IMR-90 (cell line): ENCODE data around the gene PRTFDC1. TPM values are rescaled to one million over a fixed set of nuclear protein-coding genes. Genes with fewer than 3 reads are reported as not detected.
A peak's percentile ranks its signal among the peaks of the same experiment; 100 is the strongest.

Source experiments
- ATAC-seq: fragments of 200-7000 bp; cut with Tn5 transposase; 2 replicates; pipeline ENCODE4 v1.9.1; 2020; ENCODE audit warnings: low read depth, mild to moderate bottlenecking, moderate library complexity
- BruUV-seq: library from RNA; stranded (reverse); fragments of 400-500 nt; replicated peaks from 2 replicates; lab custom pipeline; 2021; lab: Mats Ljungman, UMichigan
- CTCF ChIA-PET: fragments of 300-600 bp; formaldehyde crosslinking; extraction: SDS; loops from one replicate; lab custom pipeline; 2021; ENCODE audit warnings: antibody characterized with exemption; lab: Yijun Ruan, JAX
- POLR2A ChIA-PET: fragments of 300-600 bp; sonication (Branson Sonifier 250); formaldehyde crosslinking; loops from one replicate; lab custom pipeline; 2022; ENCODE audit warnings: antibody characterized with exemption; ENCODE audit not compliant: unreplicated experiment; lab: Charles Lee
- DNase-seq: peaks from one replicate; pipeline ENCODE4 v3.0.0; 2013
- H2AFZ ChIP-seq: replicated peaks from 2 replicates; pipeline ENCODE3; 2013; ENCODE audit warnings: low read length, mild to moderate bottlenecking; ENCODE audit not compliant: poor library complexity
- H2AK5ac ChIP-seq: 2 replicates; pipeline ENCODE4 v1.6.1; 2013; ENCODE audit warnings: low read depth, low read length, inconsistent platforms
- H2AK9ac ChIP-seq: replicated peaks from 2 replicates; pipeline ENCODE3; 2013; ENCODE audit warnings: mild to moderate bottlenecking, low read depth, low read length, moderate library complexity; ENCODE audit not compliant: poor library complexity
- H2BK120ac ChIP-seq: 2 replicates; pipeline ENCODE4 v1.6.1; 2013; ENCODE audit warnings: low read depth, low read length, inconsistent platforms
- H2BK15ac ChIP-seq: 3 replicates; pipeline ENCODE4 v1.6.1; 2013; ENCODE audit warnings: low read depth, low read length, inconsistent platforms
- H2BK20ac ChIP-seq: 2 replicates; pipeline ENCODE4 v1.6.1; 2013; ENCODE audit warnings: low read depth, mild to moderate bottlenecking, inconsistent platforms, low read length, moderate library complexity
- H2BK5ac ChIP-seq: 2 replicates; pipeline ENCODE4 v1.6.1; 2013; ENCODE audit warnings: mild to moderate bottlenecking, low read depth, low read length, inconsistent platforms; ENCODE audit not compliant: poor library complexity, severe bottlenecking
- H3K14ac ChIP-seq: replicated peaks from 2 replicates; pipeline ENCODE4 v1.6.1; 2013; ENCODE audit warnings: low read depth, low read length, inconsistent platforms
- H3K18ac ChIP-seq: 2 replicates; pipeline ENCODE4 v1.6.1; 2013; ENCODE audit warnings: low read depth, low read length, control low read depth
- H3K23ac ChIP-seq: 2 replicates; pipeline ENCODE4 v1.6.1; 2013; ENCODE audit warnings: low read depth, low read length, inconsistent platforms
- H3K27ac ChIP-seq: 2 replicates; pipeline ENCODE4 v1.5.1; 2013; ENCODE audit warnings: mild to moderate bottlenecking, control low read depth, low read length; ENCODE audit not compliant: insufficient read depth
- H3K27me3 ChIP-seq: 2 replicates; pipeline ENCODE4 v1.6.1; 2013; ENCODE audit warnings: low read length; ENCODE audit not compliant: control insufficient read depth, insufficient read depth
- H3K36me3 ChIP-seq: 2 replicates; pipeline ENCODE4 v1.6.1; 2013; ENCODE audit warnings: low read length, mixed read lengths; ENCODE audit not compliant: control insufficient read depth, insufficient read depth
- H3K4ac ChIP-seq: 2 replicates; pipeline ENCODE4 v1.6.1; 2013; ENCODE audit warnings: low read depth, low read length, inconsistent platforms
- H3K4me1 ChIP-seq: 2 replicates; pipeline ENCODE4 v1.6.1; 2013; ENCODE audit warnings: low read length, mixed read lengths; ENCODE audit not compliant: control insufficient read depth, insufficient read depth
- H3K4me2 ChIP-seq: 2 replicates; pipeline ENCODE4 v1.6.1; 2013; ENCODE audit warnings: low read depth, mild to moderate bottlenecking, control low read depth, low read length, moderate library complexity
- H3K4me3 ChIP-seq: 2 replicates; pipeline ENCODE4 v1.5.1; 2013; ENCODE audit warnings: low read depth, mild to moderate bottlenecking, control low read depth, low read length, moderate library complexity; ENCODE audit not compliant: insufficient read depth
- H3K56ac ChIP-seq: 2 replicates; pipeline ENCODE4 v1.6.1; 2013; ENCODE audit warnings: low read length, inconsistent platforms; ENCODE audit not compliant: insufficient read depth; ENCODE audit errors: extremely low read depth
- H3K79me1 ChIP-seq, 2 experiments: 2 replicates each; pipeline ENCODE4 v1.6.1; 2013; ENCODE audit warnings: low read length in 2 of 2, inconsistent platforms in 1 of 2, low read depth in 1 of 2
- H3K9ac ChIP-seq: 2 replicates; pipeline ENCODE4 v1.6.1; 2013; ENCODE audit warnings: low read depth, low read length, control low read depth
- H3K9me1 ChIP-seq: 2 replicates; pipeline ENCODE4 v1.6.1; 2013; ENCODE audit warnings: low read length, inconsistent platforms; ENCODE audit not compliant: insufficient read depth
- H3K9me3 ChIP-seq: 2 replicates; pipeline ENCODE4 v1.6.1; 2013; ENCODE audit warnings: low read length; ENCODE audit not compliant: control insufficient read depth, insufficient read depth
- H4K20me1 ChIP-seq: 2 replicates; pipeline ENCODE4 v1.6.1; 2013; ENCODE audit warnings: low read length, inconsistent platforms; ENCODE audit not compliant: insufficient read depth
- H4K5ac ChIP-seq: 2 replicates; pipeline ENCODE4 v1.6.1; 2013; ENCODE audit warnings: mild to moderate bottlenecking, low read depth, low read length, control low read depth
- H4K8ac ChIP-seq, 2 experiments: 2 replicates each; pipeline ENCODE4 v1.6.1; 2013; ENCODE audit warnings: low read depth in 2 of 2, low read length in 2 of 2, control low read depth in 1 of 2, inconsistent platforms in 1 of 2
- H4K91ac ChIP-seq: 2 replicates; pipeline ENCODE4 v1.6.1; 2013; ENCODE audit warnings: low read depth, low read length, inconsistent platforms; ENCODE audit not compliant: insufficient read depth
- BHLHE40 ChIP-seq: fragments of 150-350 bp; IDR thresholded peaks from 2 replicates; pipeline ENCODE4 v1.6.1; 2016; ENCODE audit warnings: mild to moderate bottlenecking, low read depth, low read length
- CEBPB ChIP-seq: IDR thresholded peaks from 2 replicates; pipeline ENCODE4 v1.6.1; 2012; ENCODE audit warnings: low read depth, low read length, improper control_type of control experiment
- CHD1 ChIP-seq: IDR thresholded peaks from 2 replicates; pipeline ENCODE4 v1.6.1; 2012; ENCODE audit warnings: low read depth, low read length, improper control_type of control experiment
- CTCF ChIP-seq: conservative IDR thresholded peaks from 2 replicates; pipeline ENCODE4 v1.5.1; 2012; ENCODE audit warnings: mild to moderate bottlenecking, low read depth, low read length, improper control_type of control experiment
- ELK1 ChIP-seq: fragments of 150-350 bp; IDR thresholded peaks from 2 replicates; pipeline ENCODE4 v1.6.1; 2016; ENCODE audit warnings: low read depth, mild to moderate bottlenecking, low read length, moderate library complexity, borderline replicate concordance
- FOS ChIP-seq: fragments of 150-350 bp; IDR thresholded peaks from 2 replicates; pipeline ENCODE4 v1.6.1; 2016; ENCODE audit warnings: low read depth, low read length
- MAFK ChIP-seq: IDR thresholded peaks from 2 replicates; pipeline ENCODE4 v1.6.1; 2012; ENCODE audit warnings: low read depth, low read length, improper control_type of control experiment
- MAZ ChIP-seq: IDR thresholded peaks from 2 replicates; pipeline ENCODE4 v1.6.1; 2012; ENCODE audit warnings: low read depth, mild to moderate bottlenecking, low read length, improper control_type of control experiment, moderate library complexity, borderline replicate concordance
- MXI1 ChIP-seq: IDR thresholded peaks from 2 replicates; pipeline ENCODE4 v1.6.1; 2012; ENCODE audit warnings: low read depth, mild to moderate bottlenecking, low read length, moderate library complexity, borderline replicate concordance
- NFE2L2 ChIP-seq: fragments of 150-350 bp; IDR thresholded peaks from 2 replicates; pipeline ENCODE4 v1.6.1; 2016; ENCODE audit warnings: low read depth, mild to moderate bottlenecking, low read length
- POLR2A ChIP-seq: IDR thresholded peaks from 2 replicates; pipeline ENCODE4 v1.6.1; 2012; ENCODE audit warnings: mild to moderate bottlenecking, low read depth, low read length
- RAD21 ChIP-seq: IDR thresholded peaks from 2 replicates; pipeline ENCODE4 v1.6.1; 2012; ENCODE audit warnings: low read length, improper control_type of control experiment
- RCOR1 ChIP-seq: IDR thresholded peaks from 2 replicates; pipeline ENCODE4 v1.6.1; 2012; ENCODE audit warnings: mild to moderate bottlenecking, low read length, improper control_type of control experiment; ENCODE audit not compliant: insufficient replicate concordance
- RFX5 ChIP-seq: IDR thresholded peaks from 2 replicates; pipeline ENCODE4 v1.8.0; 2012; ENCODE audit warnings: low read depth, mild to moderate bottlenecking, low read length, moderate library complexity
- SMC3 ChIP-seq: fragments of 150-350 bp; IDR thresholded peaks from 2 replicates; pipeline ENCODE4 v1.6.1; 2016; ENCODE audit warnings: low read depth, mild to moderate bottlenecking, antibody characterized with exemption, low read length, moderate library complexity
- USF2 ChIP-seq: fragments of 150-350 bp; IDR thresholded peaks from 2 replicates; pipeline ENCODE4 v1.6.1; 2017; ENCODE audit warnings: mild to moderate bottlenecking, antibody characterized with exemption, low read length, low read depth
- WGBS, 2 experiments: methylation state at CpG; one replicate each; pipeline versions ENCODE4 v1.1.5 to v1.1.7; 2013; ENCODE audit warnings: missing lambda C conversion rate in 2 of 2; ENCODE audit not compliant: insufficient read length in 1 of 2; ENCODE audit errors: extremely low coverage in 2 of 2; 5-methylcytosine and 5-hydroxymethylcytosine counted together
- dilution Hi-C: fragments of 300-500 bp; cut with HindIII; formaldehyde crosslinking; loops from one replicate; pipeline ENCODE4 v1.14.3; 2018; ENCODE audit warnings: low sequenced_read_pairs; ENCODE audit not compliant: unreplicated experiment
- in situ Hi-C: fragments of 300-500 bp; cut with MboI; formaldehyde crosslinking; loops from 3 replicates; pipeline ENCODE4 v1.14.3; 2019; ENCODE audit warnings: low sequenced_read_pairs, inconsistent platforms, mixed read lengths
- intact Hi-C: fragments of 100-400 bp; cut with micrococcal nuclease; formaldehyde crosslinking; loops from 2 replicates; pipeline ENCODE4 v1.10.0; 2022
- polyA plus RNA-seq, 3 experiments: library from polyadenylated mRNA; depleted of rRNA; stranded (reverse); fragments of >200 nt; gene quantifications; 2 replicates each; pipeline ENCODE4 v1.2.3, GENCODE V29; 2012; ENCODE audit warnings: low replicate concordance in 1 of 3
- total RNA-seq: library from RNA; depleted of rRNA; stranded (reverse); fragments of >200 nt; gene quantifications from 2 replicates; pipeline ENCODE4 v1.2.3, GENCODE V29; 2012

The PRTFDC1 gene
- total and polyA plus RNA-seq, 2 of the 4 experiments (the other 2 are of a cell fraction): 12.3 to 17.9 TPM

GRCh38 chr10:24813856-24814255, 138.6 kb downstream of the PRTFDC1 start:
- H2AK9ac ChIP-seq: no peak overlapping the region
- WGBS, 2 experiments: 92% methylated on average over 2 of the region's 4 CpGs; no CpG with 5 or more reads in 1 of the 2 experiments

More at GRCh38 chr10:24813856-24814255, 138.6 kb downstream of the PRTFDC1 start:
- BruUV-seq: no TSS peak
- ChIA-PET CTCF (no interaction called here), POLR2A (no interaction called here)
- Histone ChIP-seq H4K20me1 (no peaks in the 10 kb centered on the region), H3K27ac (no peak overlapping the region), H2BK15ac (peak overlapping the region; percentile 20; the same call in 1 of the 3 replicates), H3K79me1 (no peaks in the 10 kb centered on the region), H4K91ac (no peak overlapping the region), H3K4ac (peak overlapping the region; percentile 32), H3K36me3 (no peaks in the 10 kb centered on the region), H3K27me3 (no peaks in the 10 kb centered on the region), H3K56ac (no peak overlapping the region), H3K9me1 (peaks cover 4% of the 10 kb centered on the region; the same call in 1 of the 2 replicates), H3K4me2 (no peak overlapping the region), H2BK120ac (peak overlapping the region; percentile 20; the same call in 1 of the 2 replicates), H2AK5ac (peak overlapping the region; percentile 77), H3K14ac (peak overlapping the region; percentile 10; the same call in 1 of the 2 replicates), H3K4me3 (no peak overlapping the region), H3K9me3 (no peaks in the 10 kb centered on the region), H3K4me1 (no peaks in the 10 kb centered on the region), H3K23ac (0 out of 2 replicates have a peak overlapping the region, but pooled peaks have one; percentile 12), H4K5ac (no peak overlapping the region), H3K9ac (no peak overlapping the region), H2AFZ (no peak overlapping the region), H2BK20ac (peak overlapping the region; percentile 39; the same call in 1 of the 2 replicates), H4K8ac (0 out of 4 replicates have a peak overlapping the region, but pooled peaks of 1 of the 2 experiments have one; percentile 50), H2BK5ac (no peak overlapping the region), H3K18ac (no peak overlapping the region; the same call in 1 of the 2 replicates)
- ATAC-seq: no peak
- dilution Hi-C loops (no loop called here), intact Hi-C loops (no loop called here), in situ Hi-C loops (no loop called here)
- TF ChIP-seq RFX5 (no peak), CHD1 (no peak), MAZ (no peak), MXI1 (no peak), RCOR1 (no peak), CTCF (no peak), USF2 (no peak), CEBPB (no peak), POLR2A (no peak), FOS (no peak), MAFK (no peak), BHLHE40 (no peak), RAD21 (no peak), ELK1 (no peak), NFE2L2 (no peak), SMC3 (no peak)
- DNase-seq: no peak
